SU-DHL-6 (cell line): Measurements from ENCODE around the gene RPL41.

Experiments used
- H2AFZ ChIP-seq: fragments of 200-600 bp; sonication (generic); 2 replicates; pipeline ENCODE4 v1.6.1; 2014; ENCODE audit warnings: low read depth, mild to moderate bottlenecking, moderate library complexity, mixed read lengths, antibody characterized with exemption, low read length; ENCODE audit not compliant: severe bottlenecking
- H3F3A ChIP-seq: fragments of 200-600 bp; shearing (Covaris generic); 2 replicates; pipeline ENCODE4 v1.6.0; 2016; ENCODE audit warnings: antibody characterized with exemption, mild to moderate bottlenecking; ENCODE audit not compliant: insufficient read depth
- H3K27ac ChIP-seq: fragments of 200-600 bp; sonication (generic); 2 replicates; pipeline ENCODE4 v1.5.1; 2016; ENCODE audit warnings: low read depth, mild to moderate bottlenecking, low read length, moderate library complexity, mixed read lengths
- H3K27me3 ChIP-seq: fragments of 200-600 bp; sonication (generic), shearing (Covaris generic); 2 replicates; pipeline ENCODE4 v1.6.0; 2014; ENCODE audit warnings: mild to moderate bottlenecking, low read length
- H3K36me3 ChIP-seq: fragments of 200-600 bp; sonication (generic); 2 replicates; pipeline ENCODE4 v1.6.1; 2014; ENCODE audit warnings: mild to moderate bottlenecking, low read length, mixed read lengths
- H3K4me2 ChIP-seq: fragments of 300-600, 200-600 bp; shearing (Covaris generic), sonication (generic); 2 replicates; pipeline ENCODE4 v1.6.0; 2014; ENCODE audit warnings: low read length, low read depth, mild to moderate bottlenecking; ENCODE audit not compliant: poor library complexity, severe bottlenecking
- H3K4me3 ChIP-seq: fragments of 200-600 bp; sonication (generic); 2 replicates; pipeline ENCODE4 v1.5.1; 2014; ENCODE audit warnings: antibody characterized with exemption, low read length, mild to moderate bottlenecking, mixed read lengths; ENCODE audit not compliant: insufficient read depth, poor library complexity, severe bottlenecking
- H3K79me2 ChIP-seq: fragments of 200-600 bp; sonication (generic); 2 replicates; pipeline ENCODE4 v1.6.1; 2014; ENCODE audit warnings: mild to moderate bottlenecking, low read length, moderate library complexity; ENCODE audit not compliant: insufficient read depth
- H3K9ac ChIP-seq: fragments of 200-600 bp; sonication (generic); 2 replicates; pipeline ENCODE4 v1.7.0; 2014; ENCODE audit warnings: mild to moderate bottlenecking, low read length
- H3K9me2 ChIP-seq: fragments of 200-600 bp; sonication (generic); replicated peaks from 2 replicates; pipeline ENCODE4 v1.6.1; 2014; ENCODE audit warnings: low read length; ENCODE audit not compliant: insufficient read depth
- H3K9me3 ChIP-seq: fragments of 200-600 bp; sonication (generic); 2 replicates; pipeline ENCODE4 v1.6.1; 2014; ENCODE audit warnings: low read length, mixed read lengths; ENCODE audit not compliant: insufficient read depth
- H4K20me1 ChIP-seq: fragments of 200-600 bp; sonication (generic); 2 replicates; pipeline ENCODE4 v1.6.1; 2014; ENCODE audit warnings: low read depth, mild to moderate bottlenecking, antibody characterized with exemption, low read length, moderate library complexity, mixed read lengths
- CTCF ChIP-seq: fragments of 200-600 bp; sonication (generic); IDR thresholded peaks from one replicate; pipeline ENCODE4 v1.5.1; 2017; ENCODE audit warnings: antibody characterized with exemption, mild to moderate bottlenecking, low read length, moderate library complexity; ENCODE audit not compliant: insufficient read depth, poor library complexity, severe bottlenecking
- EZH2phosphoT487 ChIP-seq: fragments of 200-600 bp; sonication (generic), shearing (Covaris generic); conservative IDR thresholded peaks from 2 replicates; pipeline ENCODE4 v1.6.1; 2018; ENCODE audit warnings: mild to moderate bottlenecking, antibody characterized with exemption, low read length, moderate library complexity, mixed read lengths

RPL41 gene

GRCh38 chr12:56117778-56118687 is 1.6 kb downstream of the RPL41 start, which contains the start of gene ZC3H10:
TSS of gene ZC3H10 (plus strand) at chr12:56118266. CDS start at chr12:56120563, 2,297 bp downstream.
- peak within 1 kb of the TSS; percentile 91 for H3K27ac ChIP-seq
- H3K27me3 ChIP-seq: no peaks in the 10 kb centered on the region
- H3K9me3 ChIP-seq: no peaks in the 10 kb centered on the region
- TF ChIP-seq EZH2phosphoT487: no peak
- peak; percentile 35 for TF ChIP-seq CTCF
- peaks cover 52% of the 10 kb centered on the region for H3F3A ChIP-seq
- H3K36me3 ChIP-seq: peaks cover 5% of the 10 kb centered on the region; the same call in 1 of the 2 replicates
- no peaks in the 10 kb centered on the region for H4K20me1 ChIP-seq
- peak within 1 kb of the TSS; percentile 89 for H3K4me3 ChIP-seq
- peak within 1 kb of the TSS; percentile 86 for H3K4me2 ChIP-seq
- H3K79me2 ChIP-seq: peaks cover 21% of the 10 kb centered on the region
- peak within 1 kb of the TSS; percentile 85 for H3K9ac ChIP-seq
- no peaks in the 10 kb centered on the region for H3K9me2 ChIP-seq
- no peak within 1 kb of the TSS for H2AFZ ChIP-seq

- Histone ChIP-seq H4K20me1 (no peaks in the 10 kb centered on the region), H3K27me3 (no peaks in the 10 kb centered on the region), H3F3A (peaks cover 44% of the 10 kb centered on the region), H3K36me3 (peaks cover 5% of the 10 kb centered on the region; the same call in 1 of the 2 replicates), H3K9ac (peak overlapping the region; percentile 64), H3K4me3 (peak overlapping the region; percentile 57), H2AFZ (no peak overlapping the region), H3K79me2 (peaks cover 21% of the 10 kb centered on the region), H3K4me2 (peak overlapping the region; percentile 82), H3K9me3 (no peaks in the 10 kb centered on the region), H3K27ac (peak overlapping the region; percentile 62), H3K9me2 (no peaks in the 10 kb centered on the region)
- no peak for TF ChIP-seq EZH2phosphoT487
- no peak for TF ChIP-seq CTCF
These were observed 2.4 kb downstream of the RPL41 start for GRCh38 chr12:56118688-56119357.

GRCh38 chr12:56119361-56119796 is 2.9 kb downstream of the RPL41 start:
- peak overlapping the region; percentile 57 for H3K4me3 ChIP-seq
- peaks cover 41% of the 10 kb centered on the region for H3F3A ChIP-seq
- TF ChIP-seq CTCF: peak; percentile 77
- no peak for TF ChIP-seq EZH2phosphoT487
- H3K9me3 ChIP-seq: no peaks in the 10 kb centered on the region
- H3K4me2 ChIP-seq: peak overlapping the region; percentile 82
- H2AFZ ChIP-seq: no peak overlapping the region
- peak overlapping the region; percentile 64 for H3K9ac ChIP-seq
- H3K27me3 ChIP-seq: no peaks in the 10 kb centered on the region
- peaks cover 21% of the 10 kb centered on the region for H3K79me2 ChIP-seq
- H3K27ac ChIP-seq: peak overlapping the region; percentile 62
- H3K36me3 ChIP-seq: peaks cover 5% of the 10 kb centered on the region; the same call in 1 of the 2 replicates
- H4K20me1 ChIP-seq: no peaks in the 10 kb centered on the region
- H3K9me2 ChIP-seq: no peaks in the 10 kb centered on the region
